Coronary artery (tissue), 2 donors: Measurements from ENCODE around the gene INPP5A.

ENCODE experiments used
- DNase-seq: peaks from one replicate; pipeline ENCODE4 v3.0.0-alpha.2; 2017; ENCODE audit warnings: low spot score
- H3K27ac ChIP-seq, 2 donors: fragments of 200-600 bp; sonication (generic); one replicate each; pipeline ENCODE4 v1.5.1; 2016 to 2019
- H3K4me3 ChIP-seq: fragments of 200-600 bp; sonication (generic); 2 replicates; pipeline ENCODE4 v1.5.1; 2016; ENCODE audit warnings: mild to moderate bottlenecking, moderate library complexity
- CTCF ChIP-seq: fragments of 200-600 bp; sonication (generic); IDR thresholded peaks from one replicate; pipeline ENCODE4 v1.5.1; 2019; ENCODE audit warnings: antibody characterized with exemption

INPP5A gene

GRCh38 chr10:132826524-132827422, 289.2 kb downstream of the INPP5A start:
- Histone ChIP-seq H3K27ac (no peak overlapping the region), H3K4me3 (no peak overlapping the region)
- no peak for TF ChIP-seq CTCF
- DNase-seq, result no peak

GRCh38 chr10:132827423-132827789, 289.8 kb downstream of the INPP5A start:
- Histone ChIP-seq H3K27ac (no peak overlapping the region), H3K4me3 (no peak overlapping the region)
- DNase-seq, result no peak
- TF ChIP-seq CTCF, result no peak

GRCh38 chr10:132827861-132828539, 290.4 kb downstream of the INPP5A start:
- Histone ChIP-seq H3K4me3 (no peak overlapping the region), H3K27ac (no peak overlapping the region)
- no peak for TF ChIP-seq CTCF
- DNase-seq, result no peak

GRCh38 chr10:132828681-132829080, 291.1 kb downstream of the INPP5A start:
- H3K4me3 ChIP-seq, result no peak overlapping the region
- no peak for TF ChIP-seq CTCF
- DNase-seq, result no peak
- H3K27ac ChIP-seq, result no peak overlapping the region

GRCh38 chr10:132829403-132829802, 291.8 kb downstream of the INPP5A start:
- Histone ChIP-seq H3K4me3 (no peak overlapping the region), H3K27ac (no peak overlapping the region)
- no peak for DNase-seq
- no peak for TF ChIP-seq CTCF

- TF ChIP-seq CTCF, result no peak
- Histone ChIP-seq H3K27ac (no peak overlapping the region), H3K4me3 (no peak overlapping the region)
- peak; percentile 55 for DNase-seq
Observed at GRCh38 chr10:132832186-132832969, 294.8 kb downstream of the INPP5A start.
